NK-92 treated with Interleukin-12 subunit alpha and Interleukin-12 subunit beta, amount 100 ng/mL, for 24 hours (cell line): ENCODE measurements around the gene ASGR1.
"Not testable (repeated sequence)": the region's sequence is repeated elsewhere in the genome, so short reads cannot be mapped to it uniquely, and the experiment has no call there.

Experiments
- DNase-seq: peaks from one replicate; lab custom pipeline; 2025; lab: John Stamatoyannopoulos, UW

The ASGR1 gene

GRCh38 chr17:7190276-7190917, 11.2 kb upstream of the ASGR1 start:
- no peak for DNase-seq

- no peak for DNase-seq
Measured at GRCh38 chr17:7186241-7186640, 7.1 kb upstream of the ASGR1 start.

- no peak for DNase-seq
Measured at GRCh38 chr17:7184647-7185046, 5.5 kb upstream of the ASGR1 start.

- DNase-seq: no peak
Measured at GRCh38 chr17:7184091-7184488, 4.9 kb upstream of the ASGR1 start.

GRCh38 chr17:7183433-7184090, 4.4 kb upstream of the ASGR1 start:
- no peak for DNase-seq

GRCh38 chr17:7182101-7182500, 2.9 kb upstream of the ASGR1 start:
- not testable (repeated sequence) for DNase-seq

GRCh38 chr17:7178973-7179316, 225 bp downstream of the ASGR1 start:
- DNase-seq: no peak

GRCh38 chr17:7177954-7178477, 1.2 kb downstream of the ASGR1 start:
- DNase-seq: no peak

GRCh38 chr17:7177191-7177953, 1.8 kb downstream of the ASGR1 start:
- peak; percentile 18 for DNase-seq

- no peak for DNase-seq
Measured at GRCh38 chr17:7176841-7177190, 2.4 kb downstream of the ASGR1 start.

- no peak for DNase-seq
Measured at GRCh38 chr17:7176107-7176840, 2.9 kb downstream of the ASGR1 start.

- no peak for DNase-seq
Measured at GRCh38 chr17:7175330-7175733, 3.8 kb downstream of the ASGR1 start.

- no peak for DNase-seq
Measured at GRCh38 chr17:7174603-7175326, 4.4 kb downstream of the ASGR1 start.

GRCh38 chr17:7173687-7174602, 5.2 kb downstream of the ASGR1 start:
- DNase-seq: no peak

GRCh38 chr17:7172522-7173191, 6.5 kb downstream of the ASGR1 start:
- DNase-seq: not testable (repeated sequence)

- DNase-seq: not testable (repeated sequence)
Measured at GRCh38 chr17:7169565-7169908, 9.6 kb downstream of the ASGR1 start.

- DNase-seq: not testable (repeated sequence)
Measured at GRCh38 chr17:7168841-7169564, 10.2 kb downstream of the ASGR1 start.

- DNase-seq: no peak
Measured at GRCh38 chr17:7167832-7168231, 11.3 kb downstream of the ASGR1 start.

- DNase-seq: no peak
Measured at GRCh38 chr17:7166873-7167272, 12.3 kb downstream of the ASGR1 start.
